Lung (tissue), 12 donors: ENCODE results near the gene PIBF1. TPM values are rescaled to one million over a fixed set of nuclear protein-coding genes. Genes with fewer than 3 reads are reported as not detected.
"Not testable (repeated sequence)": the region's sequence is repeated elsewhere in the genome, so short reads cannot be mapped to it uniquely, and the experiment has no call there.

Source experiments
- ATAC-seq: fragments of 200-7000 bp; cut with Tn5 transposase; one replicate; pipeline ENCODE4 v1.9.1; 2020; ENCODE audit warnings: moderate number of reproducible peaks; ENCODE audit not compliant: insufficient read depth, low FRiP score
- DNase-seq, 3 donors: peaks; one replicate each; pipeline ENCODE4 v3.0.0-alpha.2; 2013 to 2017
- H3K27ac ChIP-seq, 2 donors: one replicate each; pipeline ENCODE4 v1.5.1; 2013; ENCODE audit warnings: mild to moderate bottlenecking in 2 of 2, moderate library complexity in 2 of 2, control low read depth in 1 of 2, inconsistent platforms in 1 of 2, low read depth in 1 of 2, low read length in 1 of 2
- H3K27me3 ChIP-seq, 3 donors: one replicate each; pipeline ENCODE4 v1.5.1; 2013; ENCODE audit warnings: low read length in 2 of 3; ENCODE audit not compliant: control insufficient read depth in 3 of 3, insufficient read depth in 3 of 3
- H3K36me3 ChIP-seq, 4 donors: one replicate each; pipeline ENCODE4 v1.5.1; 2013; ENCODE audit warnings: low read length in 4 of 4, mild to moderate bottlenecking in 1 of 4, moderate library complexity in 1 of 4; ENCODE audit not compliant: control insufficient read depth in 4 of 4, insufficient read depth in 4 of 4
- H3K4me1 ChIP-seq, 5 donors: one replicate each; pipeline ENCODE4 v1.5.1; 2013; ENCODE audit warnings: low read length in 5 of 5, mild to moderate bottlenecking in 2 of 5, moderate library complexity in 1 of 5; ENCODE audit not compliant: control insufficient read depth in 5 of 5, insufficient read depth in 5 of 5
- H3K4me3 ChIP-seq: one replicate; pipeline ENCODE4 v1.5.1; 2013; ENCODE audit warnings: mild to moderate bottlenecking, control low read depth, moderate library complexity
- H3K9ac ChIP-seq, 2 donors: one replicate each; pipeline ENCODE4 v1.5.1; 2013; ENCODE audit warnings: low read length in 2 of 2, control low read depth in 1 of 2; ENCODE audit not compliant: insufficient read depth in 1 of 2
- H3K9me3 ChIP-seq, 4 donors: one replicate each; pipeline ENCODE4 v1.5.1; 2013; ENCODE audit warnings: low read length in 3 of 4, mild to moderate bottlenecking in 1 of 4, moderate library complexity in 1 of 4; ENCODE audit not compliant: control insufficient read depth in 4 of 4, insufficient read depth in 3 of 4
- WGBS, 2 donors: extraction: QIAGEN DNeasy Blood & Tissue Kit; methylation state at CpG; one replicate each; pipeline ENCODE4 v1.1.7; 2013; 5-methylcytosine and 5-hydroxymethylcytosine counted together
- polyA plus RNA-seq, 2 donors: library from polyadenylated mRNA; stranded (reverse); fragments of 200-250 nt; gene quantifications; one replicate each; pipeline ENCODE4 v1.2.1, GENCODE V29; 2013
- total RNA-seq, 2 donors: library from RNA; depleted of rRNA in 1 of 2; stranded (reverse); fragments of >200 nt in 1 of 2; gene quantifications; one replicate each; pipeline ENCODE4 v1.2.1, GENCODE V29; 2014 to 2021
- TF ChIP-seq, protein P1 (sequence below): IDR thresholded peaks from 2 replicates; pipeline ENCODE4 v1.5.1; 2012; ENCODE audit warnings: mild to moderate bottlenecking; ENCODE audit errors: control extremely low read depth, extremely low read depth
- donor health status: control.
- donor health status: control.
- donor health status: Bipolar disorder and iron deficiency.
- donor health status: healthy.
- donor health status: DM: yes; HTN: yes; CAD: no.

Gene PIBF1
- total and polyA plus RNA-seq, 4 donors, result 8.4 to 61.1 (median 25.6) TPM

DNA sequence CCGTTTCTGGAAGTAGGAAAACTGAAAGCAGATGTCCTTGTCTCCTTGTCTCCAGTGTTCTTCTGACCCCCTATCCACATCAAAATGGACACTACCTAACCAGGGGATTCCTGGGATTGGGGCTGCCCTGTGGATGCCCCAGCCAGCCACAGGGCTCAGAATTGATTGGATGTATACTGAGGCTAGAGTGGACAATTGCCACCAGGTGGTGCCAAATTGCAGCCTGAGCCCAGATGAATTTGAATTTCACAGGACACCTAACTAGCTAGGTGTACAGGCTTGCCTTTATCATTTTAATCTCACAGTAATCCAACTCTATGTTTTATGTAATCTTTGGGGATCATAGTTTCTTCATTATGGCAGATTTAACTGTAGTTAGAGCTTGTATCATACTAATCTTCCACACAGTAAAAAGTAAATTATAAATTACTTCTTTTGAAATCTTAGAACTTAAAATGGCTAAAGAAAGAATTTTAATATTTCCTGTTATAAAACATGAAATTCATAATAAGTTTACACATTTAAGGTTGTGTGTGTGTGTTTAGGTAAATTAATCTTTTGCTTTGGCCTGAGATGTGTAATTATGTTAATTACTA, 58.0 kb downstream of the PIBF1 start:
- Histone ChIP-seq H3K27me3 (no peaks in the 10 kb centered on the region), H3K4me3 (no peak overlapping the region), H3K9me3 (no peaks in the 10 kb centered on the region), H3K27ac (no peak overlapping the region), H3K9ac (peak overlapping the region in 1 of 2 donors; percentile 13), H3K4me1 (no peaks in the 10 kb centered on the region), H3K36me3 (peaks cover 0 to 13% (median 3%) of the 10 kb centered on the region in 4 donors)
- DNase-seq, result peak; percentile 18 to 49 (median 36)
- ATAC-seq, result peak; percentile 69
- WGBS, 2 donors, result 83 to 94% methylated on average over 1 of the region's 1 CpG
- TF ChIP-seq, protein P1, sequence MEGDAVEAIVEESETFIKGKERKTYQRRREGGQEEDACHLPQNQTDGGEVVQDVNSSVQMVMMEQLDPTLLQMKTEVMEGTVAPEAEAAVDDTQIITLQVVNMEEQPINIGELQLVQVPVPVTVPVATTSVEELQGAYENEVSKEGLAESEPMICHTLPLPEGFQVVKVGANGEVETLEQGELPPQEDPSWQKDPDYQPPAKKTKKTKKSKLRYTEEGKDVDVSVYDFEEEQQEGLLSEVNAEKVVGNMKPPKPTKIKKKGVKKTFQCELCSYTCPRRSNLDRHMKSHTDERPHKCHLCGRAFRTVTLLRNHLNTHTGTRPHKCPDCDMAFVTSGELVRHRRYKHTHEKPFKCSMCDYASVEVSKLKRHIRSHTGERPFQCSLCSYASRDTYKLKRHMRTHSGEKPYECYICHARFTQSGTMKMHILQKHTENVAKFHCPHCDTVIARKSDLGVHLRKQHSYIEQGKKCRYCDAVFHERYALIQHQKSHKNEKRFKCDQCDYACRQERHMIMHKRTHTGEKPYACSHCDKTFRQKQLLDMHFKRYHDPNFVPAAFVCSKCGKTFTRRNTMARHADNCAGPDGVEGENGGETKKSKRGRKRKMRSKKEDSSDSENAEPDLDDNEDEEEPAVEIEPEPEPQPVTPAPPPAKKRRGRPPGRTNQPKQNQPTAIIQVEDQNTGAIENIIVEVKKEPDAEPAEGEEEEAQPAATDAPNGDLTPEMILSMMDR, result peak; percentile 13

DNA sequence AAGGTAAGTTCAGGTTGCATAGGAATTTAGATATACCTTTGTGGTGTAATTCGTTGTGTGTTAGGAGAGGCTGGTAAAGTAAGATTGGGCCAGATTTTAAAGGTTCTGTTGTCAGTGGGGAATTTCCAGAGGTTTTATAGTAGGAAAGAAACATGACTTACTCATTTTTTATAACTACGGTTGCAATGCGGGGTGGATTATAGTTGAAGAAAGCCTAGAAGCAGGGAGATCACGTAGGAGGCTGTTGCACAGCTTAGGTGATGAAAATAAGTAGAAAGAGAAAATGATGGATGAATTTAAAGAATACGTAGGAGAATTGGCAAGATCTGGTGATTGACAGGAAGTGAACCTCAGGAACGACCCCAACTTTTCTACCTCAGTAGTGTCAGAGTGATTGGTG, 61.1 kb downstream of the PIBF1 start:
- TF ChIP-seq, protein P1, result no peak
- Histone ChIP-seq H3K9ac (no peak overlapping the region), H3K4me1 (no peaks in the 10 kb centered on the region), H3K36me3 (peaks cover 0 to 29% (median 7%) of the 10 kb centered on the region in 4 donors), H3K27ac (no peak overlapping the region), H3K9me3 (no peaks in the 10 kb centered on the region), H3K4me3 (no peak overlapping the region), H3K27me3 (no peaks in the 10 kb centered on the region)
- WGBS, 2 donors, result 95 to 98% methylated on average over 6 of the region's 6 CpGs
- ATAC-seq (no peak), DNase-seq (no peak)

DNA sequence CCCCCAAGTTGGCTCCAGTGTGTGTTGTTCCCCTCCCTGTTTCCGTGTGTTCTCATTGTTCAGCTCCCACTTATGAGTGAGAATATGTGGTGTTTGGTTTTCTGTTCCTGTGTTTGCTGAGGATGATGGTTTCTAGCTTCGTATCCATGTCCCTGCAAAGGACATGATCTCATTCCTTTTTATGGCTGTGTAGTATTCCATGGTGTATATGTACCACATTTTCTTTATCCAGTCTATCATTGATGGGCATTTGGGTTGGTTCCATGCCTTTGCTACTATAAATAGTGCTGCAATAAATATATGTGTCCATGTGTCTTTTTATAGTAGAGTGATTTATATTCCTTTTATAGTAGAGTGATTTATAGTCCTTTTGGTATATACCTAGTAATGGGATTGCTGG, 63.2 kb downstream of the PIBF1 start:
- H3K27ac ChIP-seq, H3K9me3 ChIP-seq, H3K4me3 ChIP-seq, ATAC-seq, H3K27me3 ChIP-seq, H3K9ac ChIP-seq, DNase-seq, H3K4me1 ChIP-seq: not testable (repeated sequence)
- WGBS, 2 donors, result 99 to 100% methylated on average over 2 of the region's 2 CpGs
- H3K36me3 ChIP-seq, result peaks cover 0 to 29% (median 6%) of the 10 kb centered on the region in 4 donors

GRCh38 chr13:72849571-72849970, 67.6 kb downstream of the PIBF1 start:
- peaks cover 6 to 27% (median 12%) of the 10 kb centered on the region in 4 donors for H3K36me3 ChIP-seq
- H3K27me3 ChIP-seq, result no peaks in the 10 kb centered on the region
- DNase-seq (no peak), ATAC-seq (no peak)
- H3K4me1 ChIP-seq, result no peaks in the 10 kb centered on the region
- H3K27ac ChIP-seq, result no peak overlapping the region
- H3K4me3 ChIP-seq, result no peak overlapping the region
- TF ChIP-seq, protein P1, result no peak
- H3K9ac ChIP-seq, result no peak overlapping the region
- H3K9me3 ChIP-seq, result no peaks in the 10 kb centered on the region
- WGBS, 2 donors, result 98 to 100% methylated on average over 1 of the region's 1 CpG
